Measurements from ENCODE around the gene GINS2. TPM values are rescaled to one million over a fixed set of nuclear protein-coding genes. Genes with fewer than 3 reads are reported as not detected.

Gene GINS2
- polyA plus RNA-seq, 1 experiment = 5.1 TPM

GRCh38 chr16:85629326-85629725 lies 59.4 kb downstream of the GINS2 start:
- ChIA-PET CTCF (interaction anchor here (1.5 kb wide), 1 partner anchor 13 kb away, joined by 3 read pairs; no protein-coding TSS in a partner anchor), POLR2A (no interaction called here)
- no peak overlapping the region for H3K4me3 ChIP-seq (ENCODE audit: low read depth, low read length)
- H3K27ac ChIP-seq (ENCODE audit: low read depth, low read length) = no peak overlapping the region
- peaks cover 27% of the 10 kb centered on the region for H3K9me3 ChIP-seq (ENCODE audit: control insufficient read depth, insufficient read depth, low read length)
- DNase-seq (ENCODE audit: low read depth, low spot score) = no peak
- H3K27me3 ChIP-seq (ENCODE audit: control insufficient read depth, insufficient read depth, low read length) = no peaks in the 10 kb centered on the region
- no peak for TF ChIP-seq CTCF (IDR thresholded peaks at IDR 0.05; ENCODE audit: low read depth, low read length)

GRCh38 chr16:85628645-85629044 lies 60.1 kb downstream of the GINS2 start:
- peaks cover 27% of the 10 kb centered on the region for H3K9me3 ChIP-seq (ENCODE audit: control insufficient read depth, insufficient read depth, low read length)
- H3K27me3 ChIP-seq (ENCODE audit: control insufficient read depth, insufficient read depth, low read length) = no peaks in the 10 kb centered on the region
- POLR2A ChIA-PET = no interaction called here
- no peak for TF ChIP-seq CTCF (IDR thresholded peaks at IDR 0.05; ENCODE audit: low read depth, low read length)
- no peak for DNase-seq (ENCODE audit: low read depth, low spot score)
- H3K4me3 ChIP-seq (ENCODE audit: low read depth, low read length) = no peak overlapping the region
- no peak overlapping the region for H3K27ac ChIP-seq (ENCODE audit: low read depth, low read length)
- CTCF ChIA-PET = interaction anchor here (0.5 to 1.5 kb wide), 3 partner anchors 13 to 383 kb away, joined by 3 to 5 read pairs (median 4); no protein-coding TSS in a partner anchor

GRCh38 chr16:85628265-85628556 lies 60.5 kb downstream of the GINS2 start:
- POLR2A ChIA-PET = no interaction called here
- no peaks in the 10 kb centered on the region for H3K27me3 ChIP-seq (ENCODE audit: control insufficient read depth, insufficient read depth, low read length)
- H3K9me3 ChIP-seq (ENCODE audit: control insufficient read depth, insufficient read depth, low read length) = peaks cover 27% of the 10 kb centered on the region
- CTCF ChIA-PET = interaction anchor here (0.5 to 1.5 kb wide), 3 partner anchors 12 to 383 kb away, joined by 3 to 5 read pairs (median 4); no protein-coding TSS in a partner anchor
- H3K27ac ChIP-seq (ENCODE audit: low read depth, low read length) = no peak overlapping the region
- no peak for TF ChIP-seq CTCF (IDR thresholded peaks at IDR 0.05; ENCODE audit: low read depth, low read length)
- no peak overlapping the region for H3K4me3 ChIP-seq (ENCODE audit: low read depth, low read length)
- DNase-seq (ENCODE audit: low read depth, low spot score) = no peak

- TF ChIP-seq CTCF (IDR thresholded peaks at IDR 0.05; ENCODE audit: low read depth, low read length) = no peak
- ChIA-PET CTCF (interaction anchor here (0.6 to 2.1 kb wide), 3 partner anchors 12 to 382 kb away, joined by 4 to 19 read pairs (median 9); no protein-coding TSS in a partner anchor), POLR2A (no interaction called here)
- Histone ChIP-seq H3K9me3 (ENCODE audit: control insufficient read depth, insufficient read depth, low read length) (peaks cover 27% of the 10 kb centered on the region), H3K27me3 (ENCODE audit: control insufficient read depth, insufficient read depth, low read length) (no peaks in the 10 kb centered on the region), H3K27ac (ENCODE audit: low read depth, low read length) (no peak overlapping the region), H3K4me3 (ENCODE audit: low read depth, low read length) (no peak overlapping the region)
- no peak for DNase-seq (ENCODE audit: low read depth, low spot score)
Measured at GRCh38 chr16:85627526-85628264, 61.1 kb downstream of the GINS2 start.

- Histone ChIP-seq H3K27ac (ENCODE audit: low read depth, low read length) (no peak overlapping the region), H3K4me3 (ENCODE audit: low read depth, low read length) (no peak overlapping the region), H3K27me3 (ENCODE audit: control insufficient read depth, insufficient read depth, low read length) (no peaks in the 10 kb centered on the region), H3K9me3 (ENCODE audit: control insufficient read depth, insufficient read depth, low read length) (peaks cover 27% of the 10 kb centered on the region)
- TF ChIP-seq CTCF (IDR thresholded peaks at IDR 0.05; ENCODE audit: low read depth, low read length) = no peak
- POLR2A ChIA-PET = no interaction called here
- no peak for DNase-seq (ENCODE audit: low read depth, low spot score)
- CTCF ChIA-PET = interaction anchor here (1.4 to 2.1 kb wide), 2 partner anchors 11 to 382 kb away, joined by 4 to 19 read pairs; no protein-coding TSS in a partner anchor
Measured at GRCh38 chr16:85627089-85627488, 61.7 kb downstream of the GINS2 start.
